ENCODE data around the gene DPM2. TPM values are rescaled to one million over a fixed set of nuclear protein-coding genes. Genes with fewer than 3 reads are reported as not detected.
A peak's percentile ranks its signal among the peaks of the same experiment; 100 is the strongest.

DPM2 gene
- total RNA-seq, 1 experiment from 2014 or later, result 56.1 TPM

GRCh38 chr9:127979333-127980059 is 41.8 kb upstream of the DPM2 start:
- H3K9me3 Mint-ChIP-seq, result no peaks in the 10 kb centered on the region
- H3K27ac Mint-ChIP-seq, result peak overlapping the region; percentile 98
- ATAC-seq (peak; percentile 42), DNase-seq (ENCODE audit: low spot score) (peak; percentile 73)
- CTCF ChIA-PET, result interaction anchor here (0.5 to 14.8 kb wide), 14 partner anchors 12 to 1424 kb away, joined by 3 to 156 read pairs (median 4); no protein-coding TSS in a partner anchor
- H3K36me3 Mint-ChIP-seq, result no peaks in the 10 kb centered on the region
- peak overlapping the region; percentile 95 for H3K4me3 Mint-ChIP-seq
- peaks cover 59% of the 10 kb centered on the region for H3K4me1 Mint-ChIP-seq
- H3K27me3 Mint-ChIP-seq (ENCODE audit: low read depth), result no peaks in the 10 kb centered on the region
- POLR2A ChIA-PET, result interaction anchor here (0.6 to 1.4 kb wide), 3 partner anchors 47 to 234 kb away, joined by 3 to 4 read pairs (median 3); no protein-coding TSS in a partner anchor
- TF ChIP-seq ZNF423 (CRISPR knock-in tag; IDR thresholded peaks at IDR 0.05) (no peak), SOX15 (CRISPR knock-in tag; IDR thresholded peaks at IDR 0.05) (no peak), FOXP1 (CRISPR knock-in tag; IDR thresholded peaks at IDR 0.05; ENCODE audit: borderline replicate concordance) (peak; percentile 53), AR (CRISPR knock-in tag; IDR thresholded peaks at IDR 0.05) (no peak), TEAD1 (CRISPR knock-in tag; IDR thresholded peaks at IDR 0.05) (0 out of 2 replicates have a peak, but pooled peaks have one; percentile 16), RELA (CRISPR knock-in tag; IDR thresholded peaks at IDR 0.05; ENCODE audit: borderline replicate concordance) (no peak), MXD4 (CRISPR knock-in tag; IDR thresholded peaks at IDR 0.05; ENCODE audit: borderline replicate concordance) (no peak), NFYB (CRISPR knock-in tag; conservative IDR thresholded peaks at IDR 0.05; ENCODE audit: low read depth) (no peak), TEAD4 (CRISPR knock-in tag; IDR thresholded peaks at IDR 0.05) (no peak), PRDM15 (CRISPR knock-in tag; IDR thresholded peaks at IDR 0.05) (no peak), ZNF121 (CRISPR knock-in tag; IDR thresholded peaks at IDR 0.05) (no peak), ZNF219 (CRISPR knock-in tag; IDR thresholded peaks at IDR 0.05; ENCODE audit: borderline replicate concordance) (peak; percentile 41; the same call in 1 of the 2 replicates), SMAD4 (CRISPR knock-in tag; IDR thresholded peaks at IDR 0.05) (no peak), MYBL2 (CRISPR knock-in tag; IDR thresholded peaks at IDR 0.05) (no peak), TP53 (CRISPR knock-in tag; IDR thresholded peaks at IDR 0.05) (no peak), CREM (CRISPR knock-in tag; IDR thresholded peaks at IDR 0.05) (no peak), EMX1 (CRISPR knock-in tag; IDR thresholded peaks at IDR 0.05) (no peak), JAZF1 (CRISPR knock-in tag; IDR thresholded peaks at IDR 0.05) (no peak), OVOL2 (CRISPR knock-in tag; IDR thresholded peaks at IDR 0.05; ENCODE audit: borderline replicate concordance) (no peak), SMAD3 (CRISPR knock-in tag; IDR thresholded peaks at IDR 0.05; ENCODE audit: borderline replicate concordance) (no peak), PRRX2 (CRISPR knock-in tag; IDR thresholded peaks at IDR 0.05) (no peak), TCF7 (CRISPR knock-in tag; IDR thresholded peaks at IDR 0.05; ENCODE audit: low read depth) (no peak), JUN (CRISPR knock-in tag; IDR thresholded peaks at IDR 0.05) (no peak), AFF4 (CRISPR knock-in tag; IDR thresholded peaks at IDR 0.05; ENCODE audit: borderline replicate concordance) (no peak), ZBTB21 (CRISPR knock-in tag; IDR thresholded peaks at IDR 0.05; ENCODE audit: borderline replicate concordance) (no peak)
- TF ChIP-seq, protein P1, sequence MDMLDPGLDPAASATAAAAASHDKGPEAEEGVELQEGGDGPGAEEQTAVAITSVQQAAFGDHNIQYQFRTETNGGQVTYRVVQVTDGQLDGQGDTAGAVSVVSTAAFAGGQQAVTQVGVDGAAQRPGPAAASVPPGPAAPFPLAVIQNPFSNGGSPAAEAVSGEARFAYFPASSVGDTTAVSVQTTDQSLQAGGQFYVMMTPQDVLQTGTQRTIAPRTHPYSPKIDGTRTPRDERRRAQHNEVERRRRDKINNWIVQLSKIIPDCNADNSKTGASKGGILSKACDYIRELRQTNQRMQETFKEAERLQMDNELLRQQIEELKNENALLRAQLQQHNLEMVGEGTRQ (CRISPR knock-in tag; IDR thresholded peaks at IDR 0.05), result no peak
- TF ChIP-seq, protein P2, sequence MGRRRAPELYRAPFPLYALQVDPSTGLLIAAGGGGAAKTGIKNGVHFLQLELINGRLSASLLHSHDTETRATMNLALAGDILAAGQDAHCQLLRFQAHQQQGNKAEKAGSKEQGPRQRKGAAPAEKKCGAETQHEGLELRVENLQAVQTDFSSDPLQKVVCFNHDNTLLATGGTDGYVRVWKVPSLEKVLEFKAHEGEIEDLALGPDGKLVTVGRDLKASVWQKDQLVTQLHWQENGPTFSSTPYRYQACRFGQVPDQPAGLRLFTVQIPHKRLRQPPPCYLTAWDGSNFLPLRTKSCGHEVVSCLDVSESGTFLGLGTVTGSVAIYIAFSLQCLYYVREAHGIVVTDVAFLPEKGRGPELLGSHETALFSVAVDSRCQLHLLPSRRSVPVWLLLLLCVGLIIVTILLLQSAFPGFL (CRISPR knock-in tag; IDR thresholded peaks at IDR 0.05; ENCODE audit: borderline replicate concordance), result no peak
